Sigmoid colon (tissue), 3 donors: ENCODE results near the gene TTC39B.

Experiments used
- CTCF ChIP-seq, 4 experiments: fragments of 450-650 bp in 3 of 4; fragments of 200-600 bp in 1 of 4; IDR thresholded peaks; one replicate each; pipeline ENCODE4 v1.5.1; 2016 to 2019; ENCODE audit warnings: antibody characterized with exemption in 4 of 4, mild to moderate bottlenecking in 3 of 4, moderate library complexity in 2 of 4
- POLR2A ChIP-seq, 2 donors: fragments of 450-650 bp; IDR thresholded peaks; one replicate each; pipeline ENCODE4 v1.6.1; 2016; ENCODE audit warnings: antibody characterized with exemption in 2 of 2, mild to moderate bottlenecking in 2 of 2, moderate library complexity in 2 of 2

- TF ChIP-seq CTCF (IDR thresholded peaks at IDR 0.05), result no peak
- no peak for TF ChIP-seq POLR2A (IDR thresholded peaks at IDR 0.05)
Observed at GRCh38 chr9:15235658-15236057, 71.4 kb downstream of the TTC39B start.
